K562 (cell line): ENCODE results near the gene KLHDC10. TPM values are rescaled to one million over a fixed set of nuclear protein-coding genes. Genes with fewer than 3 reads are reported as not detected.
"Not testable (repeated sequence)": the region's sequence is repeated elsewhere in the genome, so short reads cannot be mapped to it uniquely, and the experiment has no call there.

Experiments used
- ATAC-seq: fragments of 200-7000 bp; cut with Tn5 transposase; 3 replicates; pipeline ENCODE4 v1.9.1; 2020; ENCODE audit warnings: moderate library complexity
- BruUV-seq: library from RNA; stranded (reverse); fragments of 400-500 nt; replicated peaks from 2 replicates; lab custom pipeline; 2021; lab: Mats Ljungman, UMichigan
- CTCF ChIA-PET: fragments of 300-600 bp; formaldehyde crosslinking; extraction: SDS; loops from one replicate; lab custom pipeline; 2021; ENCODE audit warnings: low intra/inter-chr PET ratio; lab: Yijun Ruan, JAX
- POLR2A ChIA-PET: fragments of 300-600, 350-650 bp; sonication (Branson Sonifier 250); formaldehyde crosslinking; extraction: SDS; loops from one replicate; lab custom pipeline; 2021; ENCODE audit warnings: antibody characterized with exemption, inconsistent platforms; lab: Yijun Ruan, JAX
- DNase-seq, 4 experiments: peaks; one replicate each; pipeline versions ENCODE4 v3.0.0 to v3.0.0-alpha.2; 2011 to 2018; ENCODE audit warnings: low spot score in 3 of 4, mixed read lengths in 3 of 4; ENCODE audit errors: extremely low read depth in 1 of 4
- FAIRE-seq: peaks from 2 replicates; lab custom pipeline; 2011; peaks lifted over from hg19 to GRCh38; lab: Jason Lieb, UNC
- H2AFZ ChIP-seq: 2 replicates; pipeline ENCODE4 v1.6.0; 2011; ENCODE audit warnings: low read depth, low read length, control low read depth, inconsistent platforms
- H3K27ac ChIP-seq: fragments of 200-600 bp; 3 replicates; pipeline ENCODE4 v1.8.0; 2011; ENCODE audit warnings: low read depth, mild to moderate bottlenecking, control low read depth, inconsistent platforms, low read length, moderate library complexity, mixed read lengths; ENCODE audit errors: extremely low read depth
- H3K27me3 ChIP-seq, 2 experiments: fragments of 300-600 bp in 1 of 2; 2 replicates in 1 of 2; 3 replicates in 1 of 2; pipeline versions ENCODE4 v1.6.0 to v1.8.0; 2011; ENCODE audit warnings: inconsistent platforms in 2 of 2, low read length in 2 of 2, mild to moderate bottlenecking in 1 of 2, mixed read lengths in 1 of 2, moderate library complexity in 1 of 2; ENCODE audit not compliant: control insufficient read depth in 2 of 2, insufficient read depth in 2 of 2
- H3K36me3 ChIP-seq: fragments of 300-600 bp; 3 replicates; pipeline ENCODE4 v1.8.0; 2011; ENCODE audit warnings: mild to moderate bottlenecking, low read length, inconsistent platforms; ENCODE audit not compliant: control insufficient read depth, insufficient read depth
- H3K4me1 ChIP-seq, 2 experiments: fragments of 200-600 bp in 1 of 2; replicated peaks in 1 of 2; 2 replicates in 1 of 2; 3 replicates in 1 of 2; pipeline versions ENCODE4 v1.5.1 to v1.8.0; 2011; ENCODE audit warnings: inconsistent platforms in 2 of 2, low read length in 2 of 2, mild to moderate bottlenecking in 1 of 2, mixed read lengths in 1 of 2, moderate library complexity in 1 of 2; ENCODE audit not compliant: control insufficient read depth in 2 of 2, insufficient read depth in 2 of 2
- H3K4me2 ChIP-seq: 2 replicates; pipeline ENCODE4 v1.6.1; 2011; ENCODE audit warnings: low read length, control low read depth, inconsistent platforms, mixed read lengths; ENCODE audit not compliant: insufficient read depth
- H3K4me3 ChIP-seq: fragments of 200-600 bp; sonication (generic), shearing (Covaris generic); 2 replicates; pipeline ENCODE4 v1.5.1; 2016; ENCODE audit warnings: control low read depth, inconsistent platforms
- H3K79me2 ChIP-seq: fragments of 200-600 bp; 3 replicates; pipeline ENCODE4 v1.8.0; 2011; ENCODE audit warnings: low read length, inconsistent platforms; ENCODE audit not compliant: control insufficient read depth, insufficient read depth
- H3K9ac ChIP-seq, 2 experiments: 2 replicates each; pipeline versions ENCODE4 v1.6.0 to v1.6.1; 2011; ENCODE audit warnings: low read depth in 2 of 2, low read length in 2 of 2, control low read depth in 1 of 2, inconsistent platforms in 1 of 2, mild to moderate bottlenecking in 1 of 2, mixed read lengths in 1 of 2; ENCODE audit not compliant: insufficient read depth in 1 of 2
- H3K9me1 ChIP-seq: one replicate; pipeline ENCODE4 v1.6.0; 2011; ENCODE audit warnings: inconsistent platforms, mild to moderate bottlenecking, low read length, moderate library complexity; ENCODE audit not compliant: control insufficient read depth, insufficient read depth
- H3K9me3 ChIP-seq: replicated peaks from 2 replicates; pipeline ENCODE4 v1.5.1; 2011; ENCODE audit warnings: low read depth, low read length, inconsistent platforms; ENCODE audit not compliant: control insufficient read depth, insufficient read depth
- H4K20me1 ChIP-seq: replicated peaks from 2 replicates; pipeline ENCODE4 v1.6.1; 2011; ENCODE audit warnings: low read length, inconsistent platforms, mixed read lengths; ENCODE audit not compliant: control insufficient read depth, insufficient read depth
- CEBPG ChIP-seq, 3 experiments: fragments of 200-800 bp in 1 of 3; sonication (Bioruptor generic) in 1 of 3; sonication (generic) in 1 of 3; formaldehyde crosslinking in 1 of 3; IDR thresholded peaks in 2 of 3; conservative IDR thresholded peaks in 1 of 3; 2 replicates each; pipeline versions ENCODE4 v1.6.1 to v1.8.0; 2016 to 2022; ENCODE audit warnings: missing compliant biosample characterization in 2 of 3, missing genetic modification characterization in 2 of 3, mild to moderate bottlenecking in 1 of 3, missing genetic modification reagents in 1 of 3
- DPF2 ChIP-seq: fragments of 450-650 bp; IDR thresholded peaks from 2 replicates; pipeline ENCODE4 v1.6.1; 2016
- FOXA3 ChIP-seq, 2 experiments: fragments of 450-650 bp in 1 of 2; sonication (generic) in 1 of 2; formaldehyde crosslinking; IDR thresholded peaks in 1 of 2; conservative IDR thresholded peaks in 1 of 2; 2 replicates each; pipeline versions ENCODE4 v1.4.0 to v1.8.0; 2020 to 2022; ENCODE audit warnings: mild to moderate bottlenecking in 2 of 2, missing genetic modification reagents in 1 of 2
- GABPA ChIP-seq: fragments of 200-800 bp; sonication (Bioruptor generic); conservative IDR thresholded peaks from 2 replicates; pipeline ENCODE4 v1.6.1; 2016; ENCODE audit warnings: low read depth, missing genetic modification characterization, missing compliant biosample characterization
- ZBTB17 ChIP-seq: fragments of 450-650 bp; formaldehyde crosslinking; IDR thresholded peaks from 2 replicates; pipeline ENCODE4 v1.4.0; 2020; ENCODE audit warnings: mild to moderate bottlenecking
- ZNF740 ChIP-seq, 3 experiments: fragments of 200-800 bp in 1 of 3; sonication (Bioruptor generic) in 1 of 3; sonication (generic) in 1 of 3; formaldehyde crosslinking in 1 of 3; IDR thresholded peaks; 2 replicates each; pipeline versions ENCODE4 v1.6.1 to v1.8.0; 2016 to 2022; ENCODE audit warnings: mild to moderate bottlenecking in 2 of 3, missing compliant biosample characterization in 2 of 3, missing genetic modification characterization in 2 of 3, missing genetic modification reagents in 1 of 3
- WGBS: fragments of 100-300 bp; shearing (Covaris generic); methylation state at CpG from one replicate; pipeline ENCODE4 v1.1.6; 2016; ENCODE audit warnings: low coverage, mixed read lengths; ENCODE audit not compliant: insufficient coverage; ENCODE audit errors: missing lambda C conversion rate; 5-methylcytosine and 5-hydroxymethylcytosine counted together
- in situ Hi-C: fragments of 300-500 bp; cut with MboI; formaldehyde crosslinking; loops from 4 replicates; pipeline ENCODE4 v1.15.0; 2018; ENCODE audit warnings: inconsistent platforms, mixed read lengths
- intact Hi-C: fragments of 100-400 bp; cut with micrococcal nuclease; formaldehyde crosslinking; loops from 2 replicates; pipeline ENCODE4 v1.14.2; 2022
- polyA plus RNA-seq, 8 experiments: library from polyadenylated mRNA; depleted of rRNA in 4 of 8; stranded (reverse) in 5 of 8; unstranded in 3 of 8; fragments of >200 nt; fragmentation: Nextera tagmentation in 2 of 8; fragmentation: Illumina TruSeq in 1 of 8; extraction: Ambion mirVana in 2 of 8; extraction: Trizol in 1 of 8; gene quantifications; 2 replicates each; pipeline versions ENCODE4 v1.2.1 to v1.2.3, GENCODE V29; 2011 to 2014; ENCODE audit warnings: inconsistent platforms in 1 of 8, missing spikeins in 1 of 8
- total RNA-seq, 7 experiments: library from RNA; depleted of rRNA in 6 of 7; stranded (reverse); fragments of >200 nt in 6 of 7; fragmentation: Illumina TruSeq in 2 of 7; extraction: Trizol in 2 of 7; gene quantifications; 2 replicates each; pipeline versions ENCODE4 v1.2.1 to v1.2.3, GENCODE V29; 2011 to 2021; ENCODE audit warnings: low replicate concordance in 1 of 7

Gene KLHDC10
- total and polyA plus RNA-seq, 9 of the 15 experiments (the other 6 are each of a cell fraction or from before 2014, with no cell fraction given) = 9.8 to 80.5 (median 31.4) TPM

- H4K20me1 ChIP-seq; H3K36me3 ChIP-seq; H3K4me1 ChIP-seq; H3K9me3 ChIP-seq; ATAC-seq; H3K79me2 ChIP-seq; H3K4me2 ChIP-seq; BruUV-seq; H3K27me3 ChIP-seq; in situ Hi-C loops; CTCF ChIA-PET; FAIRE-seq; DNase-seq; H3K9me1 ChIP-seq; intact Hi-C loops; H3K9ac ChIP-seq; H2AFZ ChIP-seq; H3K27ac ChIP-seq; H3K4me3 ChIP-seq; TF ChIP-seq ZNF740 (tag; IDR thresholded peaks at IDR 0.05): not testable (repeated sequence)
- POLR2A ChIA-PET = interaction anchor here (1.0 to 2.4 kb wide), 4 partner anchors 8 to 108 kb away, joined by 3 to 8 read pairs (median 6); no protein-coding TSS in a partner anchor
- TF ChIP-seq ZNF740 (CRISPR knock-in tag; IDR thresholded peaks at IDR 0.05) = 0 out of 2 replicates have a peak, but pooled peaks have one; percentile 34
- 92% methylated on average over 5 of the region's 5 CpGs for WGBS
Observed at GRCh38 chr7:130113426-130113805, 43.1 kb downstream of the KLHDC10 start.

GRCh38 chr7:130113887-130114286 lies 43.6 kb downstream of the KLHDC10 start:
- TF ChIP-seq GABPA (tag) (no peak), ZBTB17 (CRISPR knock-in tag) (no peak), CEBPG (CRISPR knock-in tag; IDR thresholded peaks at IDR 0.05) (no peak), CEBPG (tag; conservative IDR thresholded peaks at IDR 0.05 in 1 of 2, IDR thresholded peaks at IDR 0.05 in 1 of 2) (peak in 1 of 2 experiments; percentile 31; a peak in 1 of 4 replicates), FOXA3 (CRISPR knock-in tag; conservative IDR thresholded peaks at IDR 0.05 in 1 of 2, IDR thresholded peaks at IDR 0.05 in 1 of 2) (0 out of 4 replicates have a peak, but pooled peaks of 1 of the 2 experiments have one; percentile 26), DPF2 (no peak)
- Histone ChIP-seq H3K9me3 (no peaks in the 10 kb centered on the region), H3K4me1 (no peaks in the 10 kb centered on the region), H3K36me3 (peaks cover 8% of the 10 kb centered on the region), H3K4me2 (no peak overlapping the region), H3K27ac (no peak overlapping the region), H3K4me3 (no peak overlapping the region), H2AFZ (no peak overlapping the region), H3K9me1 (no peaks in the 10 kb centered on the region), H3K27me3 (no peaks in the 10 kb centered on the region; a peak in 1 of 5 replicates), H4K20me1 (no peaks in the 10 kb centered on the region), H3K9ac (no peak overlapping the region), H3K79me2 (peaks cover 3% of the 10 kb centered on the region; the same call in 2 of the 3 replicates)
- FAIRE-seq (no peak), ATAC-seq (no peak), DNase-seq (no peak)
- WGBS = 71% methylated on average over 4 of the region's 4 CpGs
- intact Hi-C loops = no loop called here
- BruUV-seq = no TSS peak
- in situ Hi-C loops = no loop called here
- ChIA-PET POLR2A (interaction anchor here (0.8 to 1.5 kb wide), 7 partner anchors 11 to 108 kb away, joined by 3 to 8 read pairs (median 4); no protein-coding TSS in a partner anchor), CTCF (no interaction called here)
